Stimulated activated naive CD8-positive, alpha-beta T cell treated with anti-CD3 and anti-CD28 coated beads, Interleukin-15, Interleukin-2, amounts not matched to agents 100 ng/mL and 50 ng/mL, for 24 hours (primary cell): Measurements from ENCODE around the gene GFOD1.

Experiments used
- H3K27ac Mint-ChIP-seq: one replicate; pipeline ENCODE4 v1.8.0; 2021; ENCODE audit warnings: mild to moderate bottlenecking, mixed read lengths
- H3K27me3 Mint-ChIP-seq: one replicate; pipeline ENCODE4 v1.8.0; 2021; ENCODE audit warnings: mixed read lengths
- H3K36me3 Mint-ChIP-seq: one replicate; pipeline ENCODE4 v1.8.0; 2021; ENCODE audit warnings: low read depth, mixed read lengths
- H3K4me1 Mint-ChIP-seq: one replicate; pipeline ENCODE4 v1.8.0; 2021; ENCODE audit warnings: low read depth, mixed read lengths
- H3K4me3 Mint-ChIP-seq: one replicate; pipeline ENCODE4 v1.8.0; 2021; ENCODE audit warnings: mild to moderate bottlenecking, mixed read lengths
- H3K9me3 Mint-ChIP-seq: one replicate; pipeline ENCODE4 v1.8.0; 2021; ENCODE audit warnings: mixed read lengths

GFOD1 gene

DNA sequence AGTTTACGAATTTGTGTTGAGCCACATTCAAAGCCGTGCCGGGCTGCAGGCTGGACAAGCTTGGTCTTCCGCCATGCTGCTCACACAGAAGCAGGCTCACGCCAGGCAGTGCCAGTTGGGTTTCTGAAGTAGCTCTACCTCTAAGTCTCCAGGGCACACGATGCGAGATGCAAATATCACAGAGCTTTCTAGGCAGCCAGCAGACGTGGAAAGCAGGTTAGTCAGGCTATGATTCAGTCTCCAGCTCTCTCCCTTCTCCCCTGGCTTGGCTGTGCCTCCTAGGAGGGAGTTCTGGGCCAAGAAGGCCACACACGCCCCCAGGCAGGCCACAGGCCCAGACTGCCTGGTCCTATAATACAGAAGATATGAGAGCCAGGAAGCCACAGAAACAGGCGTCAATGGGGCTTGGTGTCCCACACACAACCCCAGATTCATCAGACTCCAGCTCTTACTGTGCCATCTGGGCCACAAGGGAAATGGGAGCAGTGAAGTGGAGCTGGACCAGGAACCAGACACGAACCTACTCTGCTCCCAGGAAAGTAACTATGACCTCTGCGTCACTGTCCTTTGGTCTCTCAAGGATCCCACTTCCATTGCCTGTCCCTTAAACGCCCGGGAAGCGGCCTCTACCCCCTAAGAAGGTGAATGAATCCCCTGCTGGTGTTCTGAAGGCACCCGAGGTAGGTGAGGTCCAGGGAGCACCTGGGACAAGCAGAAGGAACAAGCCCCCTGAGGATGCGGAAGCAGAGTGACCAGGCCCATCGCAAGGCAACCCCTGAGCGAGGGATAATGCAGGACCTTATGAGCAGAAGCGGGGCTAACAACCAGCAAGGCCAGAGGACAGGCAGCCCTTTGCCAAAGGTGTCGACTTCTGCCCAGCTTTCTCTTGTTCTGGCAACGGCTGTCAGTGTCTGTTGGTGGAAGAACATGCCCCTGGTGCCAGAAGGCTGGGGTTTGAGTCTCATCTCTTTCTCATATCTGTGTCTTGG, 61.2 kb downstream of the GFOD1 start:
- H3K27me3 Mint-ChIP-seq = no peaks in the 10 kb centered on the region
- peak overlapping the region; percentile 99 for H3K27ac Mint-ChIP-seq
- H3K36me3 Mint-ChIP-seq = peaks cover 11% of the 10 kb centered on the region
- peaks cover 80% of the 10 kb centered on the region for H3K4me1 Mint-ChIP-seq
- H3K4me3 Mint-ChIP-seq = peak overlapping the region; percentile 30
- H3K9me3 Mint-ChIP-seq = no peaks in the 10 kb centered on the region

- Mint-ChIP-seq H3K4me1 (peaks cover 79% of the 10 kb centered on the region), H3K27me3 (no peaks in the 10 kb centered on the region), H3K9me3 (no peaks in the 10 kb centered on the region), H3K4me3 (peak overlapping the region; percentile 30), H3K36me3 (peaks cover 11% of the 10 kb centered on the region), H3K27ac (peak overlapping the region; percentile 99)
Measured at GRCh38 chr6:13425270-13425873, 62.0 kb downstream of the GFOD1 start.

DNA sequence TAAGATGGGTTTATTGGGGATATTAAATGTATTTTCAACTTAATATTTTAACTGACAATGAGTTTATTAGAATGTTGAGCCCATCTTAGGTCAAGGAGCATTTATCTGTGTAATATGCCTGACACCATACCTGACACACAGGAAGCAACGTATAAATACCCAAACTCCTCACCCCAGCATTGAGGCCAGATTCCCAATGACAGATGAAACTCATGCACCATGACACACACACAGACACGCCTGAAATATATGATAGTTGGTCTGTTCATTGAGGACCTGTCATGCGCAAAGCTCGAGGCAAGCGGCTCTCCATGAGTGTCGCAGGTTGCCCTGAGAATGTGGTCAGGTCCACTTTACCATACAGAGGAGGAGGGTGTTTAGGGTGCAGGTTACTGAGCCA, 64.1 kb downstream of the GFOD1 start:
- H3K4me1 Mint-ChIP-seq = peaks cover 79% of the 10 kb centered on the region
- no peak overlapping the region for H3K4me3 Mint-ChIP-seq
- H3K9me3 Mint-ChIP-seq = no peaks in the 10 kb centered on the region
- H3K27me3 Mint-ChIP-seq = peaks cover 6% of the 10 kb centered on the region
- H3K27ac Mint-ChIP-seq = no peak overlapping the region
- peaks cover 26% of the 10 kb centered on the region for H3K36me3 Mint-ChIP-seq

DNA sequence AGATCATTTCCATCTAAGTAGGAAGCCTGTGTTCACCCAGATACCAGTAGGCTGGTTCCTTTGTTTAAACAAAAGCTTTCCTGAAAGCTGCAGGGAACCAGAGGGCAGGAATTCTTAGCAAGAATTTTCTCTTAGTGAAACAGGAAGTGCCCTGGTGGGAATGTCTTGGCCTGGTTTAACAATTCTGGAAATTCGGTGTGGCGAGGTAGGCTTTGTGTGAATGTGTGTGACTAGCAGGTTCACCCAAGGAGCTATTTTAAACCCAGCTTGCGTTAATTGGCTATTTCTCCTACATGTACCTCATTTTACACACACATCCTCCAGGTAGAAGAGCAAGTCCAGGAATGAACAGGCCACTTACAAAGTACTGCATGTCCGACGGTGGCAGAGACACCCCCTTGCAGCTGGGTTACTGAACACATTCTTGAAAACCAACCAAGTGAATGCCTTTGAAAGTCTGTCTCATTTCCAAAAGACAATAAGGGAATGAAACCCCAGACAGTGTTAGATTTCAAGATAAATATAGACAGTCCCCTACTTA, 64.6 kb downstream of the GFOD1 start:
- Mint-ChIP-seq H3K27ac (no peak overlapping the region), H3K4me3 (no peak overlapping the region), H3K36me3 (peaks cover 29% of the 10 kb centered on the region), H3K9me3 (no peaks in the 10 kb centered on the region), H3K27me3 (peaks cover 6% of the 10 kb centered on the region), H3K4me1 (peaks cover 74% of the 10 kb centered on the region)

- Mint-ChIP-seq H3K4me1 (peaks cover 62% of the 10 kb centered on the region), H3K27me3 (peaks cover 6% of the 10 kb centered on the region)
Measured at GRCh38 chr6:13421425-13422059, 65.9 kb downstream of the GFOD1 start.

GRCh38 chr6:13420269-13420668, 67.1 kb downstream of the GFOD1 start:
- no peak overlapping the region for H3K4me3 Mint-ChIP-seq
- H3K4me1 Mint-ChIP-seq = peaks cover 49% of the 10 kb centered on the region
- peaks cover 41% of the 10 kb centered on the region for H3K36me3 Mint-ChIP-seq
- H3K27ac Mint-ChIP-seq = no peak overlapping the region
- peaks cover 10% of the 10 kb centered on the region for H3K9me3 Mint-ChIP-seq
- H3K27me3 Mint-ChIP-seq = peaks cover 6% of the 10 kb centered on the region

More at GRCh38 chr6:13421425-13422059, 65.9 kb downstream of the GFOD1 start:
- Mint-ChIP-seq H3K9me3 (no peaks in the 10 kb centered on the region), H3K36me3 (peaks cover 33% of the 10 kb centered on the region), H3K4me3 (no peak overlapping the region), H3K27ac (no peak overlapping the region)

- Mint-ChIP-seq H3K36me3 (peaks cover 41% of the 10 kb centered on the region), H3K4me3 (no peak overlapping the region), H3K9me3 (peaks cover 11% of the 10 kb centered on the region), H3K4me1 (peaks cover 44% of the 10 kb centered on the region), H3K27ac (no peak overlapping the region), H3K27me3 (peaks cover 6% of the 10 kb centered on the region)
Measured at GRCh38 chr6:13419422-13420195, 67.8 kb downstream of the GFOD1 start.

GRCh38 chr6:13418844-13419243, 68.6 kb downstream of the GFOD1 start:
- Mint-ChIP-seq H3K27ac (peak overlapping the region; percentile 5), H3K4me1 (peaks cover 44% of the 10 kb centered on the region), H3K9me3 (peaks cover 11% of the 10 kb centered on the region)

GRCh38 chr6:13417954-13418353, 69.4 kb downstream of the GFOD1 start:
- Mint-ChIP-seq H3K4me1 (peaks cover 36% of the 10 kb centered on the region), H3K27ac (no peak overlapping the region), H3K4me3 (no peak overlapping the region), H3K9me3 (peaks cover 11% of the 10 kb centered on the region), H3K27me3 (peaks cover 6% of the 10 kb centered on the region), H3K36me3 (peaks cover 34% of the 10 kb centered on the region)

More at GRCh38 chr6:13418844-13419243, 68.6 kb downstream of the GFOD1 start:
- H3K36me3 Mint-ChIP-seq = peaks cover 40% of the 10 kb centered on the region
- peaks cover 6% of the 10 kb centered on the region for H3K27me3 Mint-ChIP-seq
- H3K4me3 Mint-ChIP-seq = no peak overlapping the region

DNA sequence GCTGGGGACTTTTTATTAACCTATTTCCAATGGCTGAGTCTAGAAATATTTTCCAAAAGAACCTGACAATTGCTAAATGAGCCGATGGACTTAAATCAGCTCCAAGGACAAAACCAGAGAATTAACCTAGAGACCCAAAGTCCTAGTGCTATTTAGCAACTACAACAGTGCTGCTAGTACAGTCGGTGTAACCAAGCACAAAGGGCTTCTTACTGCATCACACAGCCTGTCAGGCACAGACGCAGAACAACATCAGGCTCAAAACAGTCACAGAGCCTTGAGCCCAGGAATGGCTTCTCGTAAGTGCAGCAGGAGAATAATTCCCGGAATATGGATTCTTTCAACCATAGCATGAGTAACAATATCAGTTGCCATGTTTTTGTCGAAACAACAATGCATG, 70.0 kb downstream of the GFOD1 start:
- H3K36me3 Mint-ChIP-seq = peaks cover 34% of the 10 kb centered on the region
- H3K4me3 Mint-ChIP-seq = no peak overlapping the region
- peaks cover 34% of the 10 kb centered on the region for H3K4me1 Mint-ChIP-seq
- H3K9me3 Mint-ChIP-seq = peaks cover 11% of the 10 kb centered on the region
- peaks cover 6% of the 10 kb centered on the region for H3K27me3 Mint-ChIP-seq
- H3K27ac Mint-ChIP-seq = no peak overlapping the region

DNA sequence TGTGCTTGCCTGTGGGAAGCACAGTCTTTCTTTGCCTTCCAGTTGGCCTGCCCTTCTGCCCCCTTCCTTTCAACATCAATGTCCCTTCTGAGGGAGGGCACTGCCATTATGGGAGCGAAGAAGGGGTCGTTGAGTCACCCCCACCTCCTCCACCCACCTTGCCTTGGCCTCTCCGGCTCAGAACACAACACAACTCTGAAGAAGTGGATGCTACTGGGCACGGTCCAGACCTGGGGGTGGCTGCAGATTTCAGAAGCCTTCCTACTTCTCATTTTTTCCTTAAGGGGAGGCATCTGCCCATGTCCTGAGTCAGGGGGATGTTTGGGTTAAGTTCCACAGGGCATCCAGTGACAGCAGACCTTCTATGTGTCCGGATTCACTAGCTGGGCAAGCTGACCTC, 72.1 kb downstream of the GFOD1 start:
- Mint-ChIP-seq H3K4me3 (no peak overlapping the region), H3K9me3 (peaks cover 11% of the 10 kb centered on the region), H3K27me3 (peaks cover 6% of the 10 kb centered on the region), H3K4me1 (peaks cover 18% of the 10 kb centered on the region), H3K36me3 (peaks cover 30% of the 10 kb centered on the region), H3K27ac (no peak overlapping the region)

DNA sequence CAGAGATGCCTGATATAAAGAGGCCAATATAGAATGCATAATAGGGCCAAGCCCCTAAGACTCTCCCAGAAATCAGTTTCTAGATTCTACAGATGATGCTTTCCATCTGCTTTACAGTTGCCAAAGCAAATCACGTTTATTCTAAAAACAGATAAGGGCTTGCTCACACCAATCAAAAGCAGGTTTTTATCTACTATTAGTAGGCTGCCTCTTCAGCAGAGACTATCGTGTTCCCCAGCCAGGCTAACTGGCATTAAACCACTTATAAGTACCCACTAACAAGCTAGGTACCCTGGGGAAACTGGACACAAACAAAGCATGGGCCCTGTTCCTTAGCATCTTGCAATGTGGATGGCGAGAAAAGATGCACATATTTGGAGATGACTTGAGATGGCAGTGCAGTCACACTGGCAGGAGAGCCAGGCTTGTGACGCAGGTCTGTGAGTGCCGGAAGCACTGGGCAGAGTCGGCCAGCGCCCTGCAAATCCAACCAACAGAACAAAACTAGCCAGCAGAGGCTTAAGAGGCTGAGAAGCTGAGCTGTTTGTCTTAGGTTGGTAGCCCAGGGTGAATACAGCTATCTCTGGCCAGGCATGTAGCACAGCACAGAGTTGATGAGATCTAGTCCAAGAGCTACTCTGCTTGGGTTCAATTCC, 73.4 kb downstream of the GFOD1 start:
- peaks cover 22% of the 10 kb centered on the region for H3K36me3 Mint-ChIP-seq
- no peaks in the 10 kb centered on the region for H3K27me3 Mint-ChIP-seq
- H3K4me3 Mint-ChIP-seq = no peak overlapping the region
- no peak overlapping the region for H3K27ac Mint-ChIP-seq
- H3K9me3 Mint-ChIP-seq = peaks cover 11% of the 10 kb centered on the region
- peaks cover 5% of the 10 kb centered on the region for H3K4me1 Mint-ChIP-seq

GRCh38 chr6:13413466-13413862, 73.9 kb downstream of the GFOD1 start:
- H3K4me3 Mint-ChIP-seq = no peak overlapping the region
- peaks cover 16% of the 10 kb centered on the region for H3K36me3 Mint-ChIP-seq
- H3K27ac Mint-ChIP-seq = no peak overlapping the region
- H3K27me3 Mint-ChIP-seq = no peaks in the 10 kb centered on the region
- H3K4me1 Mint-ChIP-seq = no peaks in the 10 kb centered on the region
- H3K9me3 Mint-ChIP-seq = peaks cover 11% of the 10 kb centered on the region
